ENCODE measurements around the gene POLR1B.

- TF ChIP-seq CTCF (IDR thresholded peaks at IDR 0.05; ENCODE audit: insufficient read depth, low read length, poor library complexity, severe bottlenecking) (no peak), EZH2phosphoT487 (conservative IDR thresholded peaks at IDR 0.05; ENCODE audit: low read length) (no peak)
Observed at GRCh38 chr2:112604952-112605351, 62.7 kb downstream of the POLR1B start.
